Right lobe of liver (tissue), 6 donors: Measurements from ENCODE around the gene OTUD6A. TPM values are rescaled to one million over a fixed set of nuclear protein-coding genes. Genes with fewer than 3 reads are reported as not detected.

ENCODE experiments used
- ATAC-seq, 4 donors: fragments of 200-7000 bp; cut with Tn5 transposase; one replicate each; pipeline ENCODE4 v1.9.1; 2020; ENCODE audit warnings: mild to moderate bottlenecking in 4 of 4, moderate library complexity in 4 of 4
- DNase-seq, 3 donors: peaks; one replicate each; pipeline ENCODE4 v3.0.0-alpha.2; 2020
- H3K27ac ChIP-seq, 3 donors: fragments of 200-600 bp; one replicate each; pipeline ENCODE4 v1.8.0; 2022
- H3K27me3 ChIP-seq, 2 donors: fragments of 200-600 bp; one replicate each; pipeline ENCODE4 v1.8.0; 2022
- H3K36me3 ChIP-seq, 4 donors: fragments of 200-600 bp; sonication (generic) in 1 of 4; one replicate each; pipeline versions ENCODE4 v1.5.1 to v1.8.0; 2017 to 2022; ENCODE audit warnings: control low read depth in 1 of 4
- H3K4me1 ChIP-seq, 4 donors: fragments of 200-600 bp; sonication (generic) in 1 of 4; one replicate each; pipeline versions ENCODE4 v1.5.1 to v1.8.0; 2017 to 2022; ENCODE audit warnings: control low read depth in 1 of 4
- H3K4me3 ChIP-seq, 3 donors: fragments of 200-600 bp; one replicate each; pipeline ENCODE4 v1.8.0; 2022
- H3K9me3 ChIP-seq, 4 donors: fragments of 200-600 bp; sonication (generic) in 1 of 4; one replicate each; pipeline versions ENCODE4 v1.5.1 to v1.8.0; 2017 to 2022; ENCODE audit warnings: control low read depth in 1 of 4
- CTCF ChIP-seq, 4 donors: fragments of 200-600 bp in 3 of 4; fragments of 450-650 bp in 1 of 4; IDR thresholded peaks; one replicate each; pipeline versions ENCODE4 v1.5.1 to v1.8.0; 2016 to 2022; ENCODE audit warnings: antibody characterized with exemption in 4 of 4, mild to moderate bottlenecking in 2 of 4
- POLR2A ChIP-seq: fragments of 450-650 bp; IDR thresholded peaks from one replicate; pipeline ENCODE4 v1.6.1; 2017; ENCODE audit warnings: antibody characterized with exemption, mild to moderate bottlenecking
- WGBS: methylation state at CpG from one replicate; pipeline ENCODE4 v1.1.6; 2018; ENCODE audit warnings: low coverage, low lambda C conversion rate; ENCODE audit not compliant: insufficient coverage; ENCODE audit errors: missing lambda C conversion rate; 5-methylcytosine and 5-hydroxymethylcytosine counted together
- intact Hi-C, 2 donors: fragments of 100-400 bp; cut with DNase I; formaldehyde crosslinking; loops; one replicate each; pipeline versions ENCODE4 v1.11.2 to v1.14.1; 2022
- total RNA-seq, 6 experiments: library from RNA; depleted of rRNA in 2 of 6; stranded (reverse); fragments of >200 nt in 2 of 6; fragmentation: NEBNext Ultra II Directional in 3 of 6; extraction: Animal tissue kit (Norgen Biotek cat#: 25700) in 3 of 6; gene quantifications; one replicate each; pipeline versions ENCODE4 v1.1.0 to v1.2.4, GENCODE V29; 2016 to 2023
- donor health status: DM: no; HTN: yes; CAD: no.
- donor health status: DM: no; HTN: no; CAD: no.
- donor health status: DM: no; HTN: no; CAD: no.
- donor health status: DM: no; HTN: yes; CAD: no.
- donor health status: DM: no; HTN: yes; CAD: no.

The OTUD6A gene
- total RNA-seq, 6 experiments from 2014 or later, result not detected

GRCh38 chrX:70022616-70023015, 39.6 kb upstream of the OTUD6A start:
- DNase-seq, result no peak
- no peak for TF ChIP-seq POLR2A
- TF ChIP-seq CTCF (IDR thresholded peaks at IDR 0.05), result no peak
- peak; percentile 44 to 75 (median 66) for ATAC-seq
- H3K27me3 ChIP-seq, result no peaks in the 10 kb centered on the region
- no peaks in the 10 kb centered on the region for H3K9me3 ChIP-seq
- H3K4me3 ChIP-seq, result no peak overlapping the region
- no peak overlapping the region for H3K27ac ChIP-seq
- 25% methylated on average over 2 of the region's 4 CpGs for WGBS
- intact Hi-C loops, result no loop called here
- H3K4me1 ChIP-seq, result no peaks in the 10 kb centered on the region
- no peaks in the 10 kb centered on the region for H3K36me3 ChIP-seq

DNA sequence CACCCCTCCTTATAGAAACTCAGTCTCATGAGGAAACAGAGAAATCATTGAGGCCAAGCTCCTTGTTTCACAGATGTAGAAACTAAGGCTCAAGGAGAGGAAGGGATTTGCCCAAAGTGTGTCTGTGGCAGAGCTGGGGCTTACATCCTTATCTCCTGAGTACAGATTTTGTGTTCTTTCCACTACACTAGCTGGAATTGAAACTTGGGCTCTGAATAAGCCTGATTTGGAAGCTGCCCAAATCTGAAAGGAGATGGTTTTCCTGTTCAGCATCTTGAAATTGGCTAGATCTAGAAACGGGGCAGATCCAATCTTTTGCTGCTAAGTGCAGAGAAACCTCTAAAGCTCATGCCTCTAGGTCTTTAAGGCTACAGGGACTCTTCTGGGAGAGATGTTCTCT, 36.8 kb upstream of the OTUD6A start:
- DNase-seq (no peak), ATAC-seq (no peak)
- WGBS, result 0% methylated on average over 1 of the region's 1 CpG
- H3K27me3 ChIP-seq, result no peaks in the 10 kb centered on the region
- no peak overlapping the region for H3K4me3 ChIP-seq
- intact Hi-C loops, result no loop called here
- TF ChIP-seq POLR2A (no peak), CTCF (IDR thresholded peaks at IDR 0.05) (no peak)
- H3K9me3 ChIP-seq, result no peaks in the 10 kb centered on the region
- H3K36me3 ChIP-seq, result no peaks in the 10 kb centered on the region
- no peak overlapping the region for H3K27ac ChIP-seq
- no peaks in the 10 kb centered on the region for H3K4me1 ChIP-seq

- Histone ChIP-seq H3K27ac (no peak overlapping the region), H3K4me1 (no peaks in the 10 kb centered on the region), H3K4me3 (no peak overlapping the region), H3K36me3 (no peaks in the 10 kb centered on the region), H3K9me3 (no peaks in the 10 kb centered on the region), H3K27me3 (no peaks in the 10 kb centered on the region)
- intact Hi-C loops, result no loop called here
- WGBS, result 17% methylated on average over 1 of the region's 1 CpG
- DNase-seq, result no peak
- TF ChIP-seq POLR2A, result no peak
- no peak for TF ChIP-seq CTCF (IDR thresholded peaks at IDR 0.05)
- ATAC-seq, result peak in 3 of 4 donors; percentile 18 to 41 (median 29)
Observed at GRCh38 chrX:70026112-70026850, 36.0 kb upstream of the OTUD6A start.

DNA sequence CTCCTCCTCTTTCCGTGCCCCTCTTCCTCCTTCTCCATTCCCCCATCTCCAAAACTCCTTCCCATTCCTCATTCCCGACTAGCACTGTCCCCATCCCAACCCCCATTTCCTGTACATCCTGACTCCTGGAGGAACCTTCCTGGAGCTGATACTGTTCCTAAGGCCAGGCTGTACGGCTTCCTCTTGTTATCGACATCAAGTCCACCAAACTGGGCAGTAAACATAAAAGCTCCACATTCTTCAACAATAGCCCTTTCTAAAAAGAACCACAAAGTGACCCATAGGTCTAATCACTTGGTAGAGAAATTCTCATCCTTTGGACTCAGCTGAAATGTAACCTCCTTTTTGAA, 35.4 kb upstream of the OTUD6A start:
- peak; percentile 25 to 70 (median 52) for ATAC-seq
- intact Hi-C loops, result no loop called here

More for the DNA sequence above, 35.4 kb upstream of the OTUD6A start:
- H3K27me3 ChIP-seq, result no peaks in the 10 kb centered on the region
- H3K36me3 ChIP-seq, result no peaks in the 10 kb centered on the region
- H3K9me3 ChIP-seq, result no peaks in the 10 kb centered on the region
- no peak overlapping the region for H3K4me3 ChIP-seq
- 29% methylated on average over 4 of the region's 4 CpGs for WGBS
- DNase-seq, result no peak
- no peaks in the 10 kb centered on the region for H3K4me1 ChIP-seq
- H3K27ac ChIP-seq, result no peak overlapping the region
- TF ChIP-seq CTCF (IDR thresholded peaks at IDR 0.05) (no peak), POLR2A (no peak)
